Measurements from ENCODE around the gene VDAC1.

The VDAC1 gene

GRCh38 chr5:133995883-133996563 lies 8.8 kb downstream of the VDAC1 start:
- TF ChIP-seq, protein P1, sequence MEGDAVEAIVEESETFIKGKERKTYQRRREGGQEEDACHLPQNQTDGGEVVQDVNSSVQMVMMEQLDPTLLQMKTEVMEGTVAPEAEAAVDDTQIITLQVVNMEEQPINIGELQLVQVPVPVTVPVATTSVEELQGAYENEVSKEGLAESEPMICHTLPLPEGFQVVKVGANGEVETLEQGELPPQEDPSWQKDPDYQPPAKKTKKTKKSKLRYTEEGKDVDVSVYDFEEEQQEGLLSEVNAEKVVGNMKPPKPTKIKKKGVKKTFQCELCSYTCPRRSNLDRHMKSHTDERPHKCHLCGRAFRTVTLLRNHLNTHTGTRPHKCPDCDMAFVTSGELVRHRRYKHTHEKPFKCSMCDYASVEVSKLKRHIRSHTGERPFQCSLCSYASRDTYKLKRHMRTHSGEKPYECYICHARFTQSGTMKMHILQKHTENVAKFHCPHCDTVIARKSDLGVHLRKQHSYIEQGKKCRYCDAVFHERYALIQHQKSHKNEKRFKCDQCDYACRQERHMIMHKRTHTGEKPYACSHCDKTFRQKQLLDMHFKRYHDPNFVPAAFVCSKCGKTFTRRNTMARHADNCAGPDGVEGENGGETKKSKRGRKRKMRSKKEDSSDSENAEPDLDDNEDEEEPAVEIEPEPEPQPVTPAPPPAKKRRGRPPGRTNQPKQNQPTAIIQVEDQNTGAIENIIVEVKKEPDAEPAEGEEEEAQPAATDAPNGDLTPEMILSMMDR (IDR thresholded peaks at IDR 0.05; ENCODE audit: low read depth, low read length), result no peak
- Histone ChIP-seq H3K4me3 (ENCODE audit: low read depth, low read length) (no peak overlapping the region), H3K27ac (no peak overlapping the region), H3K36me3 (peaks cover 25% of the 10 kb centered on the region), H3K27me3 (ENCODE audit: insufficient read depth, low read depth, severe bottlenecking) (no peaks in the 10 kb centered on the region), H3K9me3 (ENCODE audit: severe bottlenecking) (no peaks in the 10 kb centered on the region)
- no peak for DNase-seq

DNA sequence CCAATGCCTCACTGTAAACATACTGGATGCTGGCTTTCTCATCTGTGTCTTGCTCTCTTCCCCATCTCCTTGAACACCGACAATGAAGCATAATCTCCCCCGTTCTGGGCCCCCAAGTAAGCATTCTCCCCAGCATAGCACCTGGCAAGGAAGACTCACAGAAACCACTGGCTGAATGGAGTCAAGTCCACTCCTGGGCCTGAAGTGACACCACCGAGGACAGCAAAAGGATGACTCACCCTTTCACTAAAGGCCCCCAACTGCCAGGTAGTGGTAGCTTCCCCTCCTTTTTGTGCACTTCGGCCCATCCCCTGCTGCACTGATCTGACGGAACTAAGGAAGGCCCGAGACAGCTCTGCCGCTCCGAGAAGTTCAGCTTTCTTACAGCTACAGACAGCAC lies 9.4 kb downstream of the VDAC1 start:
- no peaks in the 10 kb centered on the region for H3K9me3 ChIP-seq (ENCODE audit: severe bottlenecking)
- TF ChIP-seq, protein P1 (IDR thresholded peaks at IDR 0.05; ENCODE audit: low read depth, low read length), result no peak
- no peaks in the 10 kb centered on the region for H3K27me3 ChIP-seq (ENCODE audit: insufficient read depth, low read depth, severe bottlenecking)
- H3K27ac ChIP-seq, result peak overlapping the region; percentile 37; the same call in 1 of the 2 replicates
- DNase-seq, result no peak
- H3K4me3 ChIP-seq (ENCODE audit: low read depth, low read length), result no peak overlapping the region
- peaks cover 25% of the 10 kb centered on the region for H3K36me3 ChIP-seq

DNA sequence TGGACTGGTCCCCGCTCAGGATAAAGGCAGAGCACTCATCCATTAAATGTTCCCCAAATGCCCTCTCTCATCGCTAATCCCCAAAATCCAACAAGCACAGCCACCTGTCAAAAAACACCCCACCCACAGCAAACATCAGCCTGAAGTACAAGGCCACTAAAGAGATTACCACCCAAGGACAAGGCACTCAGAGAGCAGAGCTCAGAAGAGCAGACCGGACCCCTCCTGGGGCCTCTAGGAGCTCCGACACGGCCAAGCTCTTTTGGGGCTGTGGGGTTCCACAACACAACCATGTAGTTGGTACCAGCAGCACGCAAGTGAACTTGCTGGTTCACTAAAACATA lies 9.8 kb downstream of the VDAC1 start:
- H3K36me3 ChIP-seq, result peaks cover 27% of the 10 kb centered on the region
- TF ChIP-seq, protein P1 (IDR thresholded peaks at IDR 0.05; ENCODE audit: low read depth, low read length), result no peak
- peak; percentile 33 for DNase-seq
- no peak overlapping the region for H3K4me3 ChIP-seq (ENCODE audit: low read depth, low read length)
- peak overlapping the region; percentile 37; the same call in 1 of the 2 replicates for H3K27ac ChIP-seq
- H3K27me3 ChIP-seq (ENCODE audit: insufficient read depth, low read depth, severe bottlenecking), result no peaks in the 10 kb centered on the region
- no peaks in the 10 kb centered on the region for H3K9me3 ChIP-seq (ENCODE audit: severe bottlenecking)

- Histone ChIP-seq H3K9me3 (ENCODE audit: severe bottlenecking) (no peaks in the 10 kb centered on the region), H3K4me3 (ENCODE audit: low read depth, low read length) (no peak overlapping the region), H3K27ac (no peak overlapping the region), H3K36me3 (peaks cover 31% of the 10 kb centered on the region), H3K27me3 (ENCODE audit: insufficient read depth, low read depth, severe bottlenecking) (no peaks in the 10 kb centered on the region)
- DNase-seq, result no peak
- TF ChIP-seq, protein P1 (IDR thresholded peaks at IDR 0.05; ENCODE audit: low read depth, low read length), result no peak
Observed at GRCh38 chr5:133994297-133994989, 10.3 kb downstream of the VDAC1 start.

GRCh38 chr5:133993185-133993936 lies 11.4 kb downstream of the VDAC1 start:
- Histone ChIP-seq H3K9me3 (ENCODE audit: severe bottlenecking) (no peaks in the 10 kb centered on the region), H3K4me3 (ENCODE audit: low read depth, low read length) (no peak overlapping the region), H3K36me3 (peaks cover 37% of the 10 kb centered on the region), H3K27ac (no peak overlapping the region), H3K27me3 (ENCODE audit: insufficient read depth, low read depth, severe bottlenecking) (no peaks in the 10 kb centered on the region)
- TF ChIP-seq, protein P1 (IDR thresholded peaks at IDR 0.05; ENCODE audit: low read depth, low read length), result no peak
- no peak for DNase-seq

Measured in WERI-Rb-1 (cell line).